Fibroblast of skin of abdomen (primary cell): ENCODE data around the gene PYCARD.
"Not testable (repeated sequence)": the region's sequence is repeated elsewhere in the genome, so short reads cannot be mapped to it uniquely, and the experiment has no call there.

Source experiments
- DNase-seq: peaks from one replicate; pipeline ENCODE4 v3.0.0-alpha.2; 2013

PYCARD gene

DNA sequence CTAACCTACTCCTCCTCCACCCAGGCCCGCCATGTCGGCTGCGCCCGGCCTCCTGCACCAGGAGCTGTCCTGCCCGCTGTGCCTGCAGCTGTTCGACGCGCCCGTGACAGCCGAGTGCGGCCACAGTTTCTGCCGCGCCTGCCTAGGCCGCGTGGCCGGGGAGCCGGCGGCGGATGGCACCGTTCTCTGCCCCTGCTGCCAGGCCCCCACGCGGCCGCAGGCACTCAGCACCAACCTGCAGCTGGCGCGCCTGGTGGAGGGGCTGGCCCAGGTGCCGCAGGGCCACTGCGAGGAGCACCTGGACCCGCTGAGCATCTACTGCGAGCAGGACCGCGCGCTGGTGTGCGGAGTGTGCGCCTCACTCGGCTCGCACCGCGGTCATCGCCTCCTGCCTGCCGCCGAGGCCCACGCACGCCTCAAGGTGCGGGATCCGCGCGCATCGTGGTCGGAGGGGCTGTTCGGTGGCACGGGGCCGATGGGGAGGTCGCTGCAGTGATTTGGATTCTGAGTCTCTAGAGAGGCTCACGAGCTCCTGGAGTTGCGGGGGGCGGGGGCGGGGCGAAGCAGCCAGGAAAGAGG is 12.2 kb upstream of the PYCARD start:
- no peak for DNase-seq

DNA sequence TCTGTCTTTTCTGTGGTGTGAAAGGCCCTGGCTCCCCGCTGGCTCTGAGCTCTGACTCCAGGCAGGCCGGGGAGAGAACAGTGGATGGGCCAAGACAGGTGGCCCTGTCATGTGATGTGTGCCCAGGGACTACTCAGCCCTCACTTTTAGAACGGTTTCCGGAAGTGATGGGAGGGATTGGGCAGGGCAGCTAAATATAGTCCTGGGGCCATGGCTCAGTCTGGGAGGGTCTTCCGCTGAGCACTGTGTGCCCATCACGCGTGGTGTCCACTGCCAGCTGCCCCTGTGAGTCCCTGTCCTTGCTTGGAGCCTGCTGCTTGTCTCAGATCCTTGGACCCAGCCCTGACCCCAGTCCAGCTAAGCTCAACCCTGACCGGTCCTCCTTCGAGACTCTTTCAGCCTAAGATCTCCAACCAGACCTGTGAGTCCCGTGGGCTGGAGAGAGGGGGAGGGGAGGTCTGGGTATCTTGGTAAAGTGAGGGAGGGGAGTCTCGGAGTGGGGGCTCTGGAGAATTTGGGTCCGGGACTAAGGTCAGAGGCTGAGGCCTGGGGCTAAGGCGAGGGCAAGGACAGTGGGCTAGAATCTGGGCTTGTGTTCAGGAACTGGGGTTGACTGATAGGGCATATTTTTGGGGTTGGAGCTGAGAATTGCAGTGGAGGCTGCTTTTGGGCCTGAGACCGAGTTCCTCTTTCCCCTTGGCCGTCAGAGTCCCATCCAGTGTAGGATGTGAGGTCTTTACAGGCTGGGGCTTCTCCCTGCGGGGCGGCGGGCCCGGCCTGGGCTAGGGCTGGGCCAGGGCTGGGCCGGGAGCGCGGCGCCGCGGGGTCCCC is 11.5 kb upstream of the PYCARD start, which contains the start of gene TRIM72:
Gene TRIM72 (plus strand): TSS at position 243 of the 831 bp plus-strand sequence. CDS start 620 bp downstream, outside the sequence.
- DNase-seq, result no peak

GRCh38 chr16:31213342-31213741 is 10.8 kb upstream of the PYCARD start:
- no peak for DNase-seq

DNA sequence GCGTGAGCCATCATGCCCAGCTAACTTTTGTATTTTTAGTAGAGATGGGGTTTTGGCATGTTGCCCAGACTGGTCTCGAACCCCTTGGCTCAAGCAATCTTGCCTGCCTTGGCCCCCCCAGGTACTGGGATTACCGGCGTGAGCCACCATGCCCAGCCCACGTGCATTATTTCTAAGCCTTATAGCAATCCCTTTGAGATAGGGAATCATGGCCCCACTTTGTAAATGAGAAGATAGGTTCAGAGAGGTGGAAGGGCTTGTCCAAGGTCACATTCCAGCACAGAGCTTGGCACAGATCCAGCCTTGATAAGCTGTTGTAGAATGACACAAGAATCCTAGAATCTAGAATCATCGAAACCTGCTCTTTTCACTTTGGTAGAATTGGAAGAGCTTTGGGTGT is 4.2 kb upstream of the PYCARD start:
- no peak for DNase-seq

GRCh38 chr16:31204871-31205666 is 2.5 kb upstream of the PYCARD start:
- DNase-seq, result no peak

- no peak for DNase-seq
Observed at GRCh38 chr16:31201582-31202413, 762 bp downstream of the PYCARD start.

DNA sequence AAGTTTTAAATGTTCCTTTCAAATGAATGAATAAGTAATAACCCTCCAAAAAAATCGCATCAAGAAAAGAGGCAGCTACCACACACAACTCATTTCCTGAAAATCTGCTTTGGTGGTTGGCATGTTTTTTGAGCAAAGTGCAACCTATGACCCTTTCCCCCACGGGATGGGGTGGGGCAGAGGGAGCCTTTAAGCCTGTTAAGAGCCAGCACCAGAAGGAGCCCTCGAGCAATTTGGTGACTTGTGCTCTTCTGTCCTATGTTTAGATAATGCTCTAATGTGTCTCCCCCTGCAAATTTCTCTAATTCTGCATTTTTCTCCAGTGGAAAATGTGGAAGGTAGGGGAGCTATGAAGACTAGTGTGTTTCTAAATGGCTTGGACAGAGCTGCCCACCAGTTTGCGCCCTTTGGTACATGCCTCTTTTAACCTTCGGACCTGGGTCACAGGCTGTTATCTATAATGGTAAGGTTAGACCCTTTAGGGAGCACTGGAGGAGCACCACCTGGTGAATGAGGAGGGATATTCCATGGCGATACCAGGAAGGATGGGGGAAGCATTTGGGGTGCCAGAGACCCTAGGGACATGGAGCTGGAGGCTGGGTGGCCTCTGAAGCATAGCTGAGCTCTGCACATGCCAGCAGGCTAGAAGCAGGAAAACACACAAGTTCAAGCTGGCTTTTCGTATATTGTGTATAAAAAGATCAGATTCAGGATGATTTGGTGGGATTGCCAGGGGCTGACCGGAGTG is 1.6 kb downstream of the PYCARD start:
- no peak for DNase-seq

DNA sequence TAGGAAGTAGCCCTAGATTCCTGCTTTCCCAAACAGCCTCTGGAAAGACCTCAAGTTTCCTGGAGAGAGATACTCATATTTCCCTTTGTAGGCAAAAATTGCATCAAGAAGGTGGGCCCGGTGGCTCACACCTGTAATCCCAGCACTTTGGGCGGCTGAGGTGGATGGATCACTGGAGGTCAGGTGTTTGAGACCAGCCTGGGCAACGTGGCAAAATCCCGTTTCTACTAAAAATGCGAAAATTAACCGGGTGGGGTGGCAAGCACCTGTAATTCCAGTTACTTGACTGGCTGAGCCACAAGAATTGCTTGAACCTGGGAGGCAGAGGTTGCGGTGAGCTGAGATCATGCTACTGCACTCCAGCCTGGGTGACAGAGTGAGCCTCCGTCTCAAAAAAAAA is 2.4 kb downstream of the PYCARD start:
- DNase-seq, result not testable (repeated sequence)

- no peak for DNase-seq
Observed at GRCh38 chr16:31199430-31200041, 3.0 kb downstream of the PYCARD start.

GRCh38 chr16:31198207-31198882 is 4.2 kb downstream of the PYCARD start:
- DNase-seq, result no peak

DNA sequence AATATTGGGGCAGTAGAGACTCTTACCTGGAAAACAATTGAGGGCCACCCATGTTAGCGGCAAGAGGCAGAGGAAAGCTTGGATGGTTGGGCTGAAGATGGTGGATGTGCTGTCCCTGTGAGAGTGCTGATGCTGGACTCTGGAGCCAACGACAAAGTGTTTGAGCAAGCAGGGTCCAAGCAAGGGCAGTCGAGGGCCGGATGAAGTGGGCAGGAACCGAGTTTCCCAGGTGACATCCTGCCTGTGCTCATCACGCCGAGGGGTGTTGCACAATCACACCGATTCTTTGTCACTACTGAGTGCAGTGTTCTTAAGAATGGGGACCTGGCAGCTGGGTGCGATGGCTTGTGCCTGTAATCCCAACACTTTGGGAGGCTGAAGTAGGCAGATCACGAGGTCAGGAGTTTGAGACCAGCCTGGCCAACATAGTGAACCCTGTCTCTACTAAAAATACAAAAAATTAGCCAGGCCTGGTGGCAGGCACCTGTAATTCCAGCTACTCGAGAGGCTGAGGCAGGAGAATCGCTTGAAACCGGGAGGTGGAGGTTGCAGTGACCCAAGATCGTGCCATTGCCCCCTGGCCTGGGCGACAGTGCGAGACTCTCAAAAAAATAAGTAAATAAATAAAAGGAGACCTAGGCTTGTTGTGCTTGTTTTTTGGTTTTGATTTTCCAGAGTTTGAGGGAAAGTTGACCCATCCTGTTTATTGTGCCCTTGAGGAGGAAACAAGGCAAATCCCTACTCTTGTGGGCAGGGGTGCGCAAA is 6.1 kb downstream of the PYCARD start:
- no peak for DNase-seq

DNA sequence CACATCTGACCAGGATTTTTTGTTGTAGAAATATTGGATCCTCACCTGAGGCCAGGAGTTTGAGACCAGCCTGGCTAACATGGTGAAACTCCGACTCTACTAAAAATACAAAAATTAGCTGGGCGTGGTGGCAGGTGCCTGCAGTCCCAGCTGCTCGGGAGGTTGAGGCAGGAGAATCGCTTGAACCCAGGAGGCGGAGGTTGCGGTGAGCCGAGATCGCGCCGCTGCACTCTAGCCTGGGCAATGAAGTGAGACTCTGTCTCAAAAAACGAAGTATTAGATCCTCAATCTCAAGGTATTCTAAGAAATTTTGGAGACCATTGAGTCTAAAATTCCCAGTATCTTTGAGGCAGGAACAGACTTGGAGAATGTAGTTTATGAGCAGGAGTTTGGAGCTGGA is 6.7 kb downstream of the PYCARD start:
- not testable (repeated sequence) for DNase-seq

DNA sequence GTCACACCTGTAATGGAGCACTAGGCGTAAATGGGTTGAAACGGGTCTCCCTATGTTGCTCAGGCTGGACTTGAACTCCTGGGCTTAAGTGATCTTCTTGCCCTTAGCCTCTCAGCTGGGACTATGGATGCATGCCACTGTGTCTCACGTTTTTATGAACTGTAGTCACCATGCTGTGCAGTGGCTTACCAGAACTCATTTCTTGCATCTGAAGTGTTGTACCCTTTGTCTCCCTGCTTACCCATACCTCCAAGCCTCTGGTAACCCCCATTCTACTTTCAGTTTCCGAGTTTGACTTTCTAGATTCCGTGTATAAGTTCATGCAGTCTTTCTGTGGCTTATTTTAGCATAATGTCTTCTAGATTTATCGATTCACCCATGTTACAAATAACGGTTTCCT is 7.7 kb downstream of the PYCARD start:
- DNase-seq, result no peak

- DNase-seq, result no peak
Observed at GRCh38 chr16:31193874-31194273, 8.7 kb downstream of the PYCARD start.

- DNase-seq, result no peak
Observed at GRCh38 chr16:31192856-31193642, 9.5 kb downstream of the PYCARD start.

DNA sequence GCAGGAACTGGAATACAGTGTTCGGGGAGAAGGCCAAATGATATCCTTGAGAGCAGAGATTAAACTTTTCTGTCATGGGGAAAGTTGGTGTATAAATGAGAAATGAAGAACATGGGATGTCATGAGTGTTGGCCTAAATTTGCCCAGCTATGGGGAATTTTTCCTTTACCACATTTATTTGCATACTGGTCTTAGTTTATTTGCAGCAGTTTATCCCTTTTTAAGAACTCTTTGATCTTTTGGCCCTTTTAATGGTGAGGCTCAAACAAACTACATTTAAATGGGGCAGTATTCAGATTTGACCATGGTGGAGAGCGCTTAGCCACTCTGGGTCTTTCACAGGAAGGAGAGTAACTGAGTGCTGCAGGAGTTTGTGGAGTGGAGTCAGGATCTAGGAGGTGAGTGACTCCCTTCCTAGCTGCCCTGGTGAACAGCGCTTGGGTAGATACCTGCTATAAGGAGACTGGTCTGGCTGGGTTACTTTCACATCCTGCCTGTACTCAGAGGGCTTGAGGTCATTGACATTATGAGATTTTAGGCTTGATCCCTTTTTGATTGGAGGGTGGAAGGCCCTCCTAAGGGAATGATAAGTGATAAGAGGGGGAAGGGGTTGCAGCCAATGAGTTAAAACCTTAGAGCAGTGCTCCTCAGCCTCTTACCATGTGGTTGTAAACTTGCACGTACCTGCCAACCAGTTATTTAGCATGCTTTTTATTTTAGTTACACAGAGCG is 10.7 kb downstream of the PYCARD start:
- DNase-seq, result no peak

DNA sequence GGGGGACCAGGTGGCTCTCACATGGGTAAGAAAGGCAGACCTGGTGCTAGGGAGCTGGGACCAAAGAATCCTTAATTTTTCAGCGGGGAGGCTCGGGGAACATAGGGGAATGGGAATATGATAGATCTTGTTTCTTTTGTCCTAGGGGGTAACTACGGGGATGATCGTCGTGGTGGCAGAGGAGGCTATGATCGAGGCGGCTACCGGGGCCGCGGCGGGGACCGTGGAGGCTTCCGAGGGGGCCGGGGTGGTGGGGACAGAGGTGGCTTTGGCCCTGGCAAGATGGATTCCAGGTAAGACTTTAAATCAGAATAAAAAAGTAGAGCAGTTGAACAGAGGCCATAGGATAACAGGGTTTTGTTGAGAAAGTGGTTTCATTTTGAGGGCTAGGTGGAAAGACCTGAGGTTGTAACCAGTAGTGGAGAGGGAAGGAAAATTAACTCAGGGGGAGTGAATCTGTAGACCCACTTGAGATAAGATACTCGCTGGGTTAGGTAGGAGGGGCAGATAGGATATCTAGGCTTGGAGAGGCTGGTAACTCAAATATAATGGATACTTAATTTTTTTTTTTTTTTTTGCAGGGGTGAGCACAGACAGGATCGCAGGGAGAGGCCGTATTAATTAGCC is 11.6 kb downstream of the PYCARD start:
- no peak for DNase-seq

- DNase-seq, result no peak
Observed at GRCh38 chr16:31190061-31190460, 12.5 kb downstream of the PYCARD start.
